ENCODE data around the gene ANO6. TPM values are rescaled to one million over a fixed set of nuclear protein-coding genes. Genes with fewer than 3 reads are reported as not detected.
"Not testable (repeated sequence)": the region's sequence is repeated elsewhere in the genome, so short reads cannot be mapped to it uniquely, and the experiment has no call there.

The ANO6 gene
- total RNA-seq, 2 experiments from 2014 or later, result 19.0 to 21.4 TPM

- POLR2A ChIA-PET, result interaction anchor here (1.3 to 1.6 kb wide), 2 partner anchors 13 to 31 kb away, joined by 4 read pairs; no protein-coding TSS in a partner anchor
- H3K4me1 Mint-ChIP-seq (ENCODE audit: low read depth), result peaks cover 53% of the 10 kb centered on the region
- CTCF ChIA-PET, result interaction anchor here (1.0 to 4.3 kb wide), 2 partner anchors 15 to 48 kb away, joined by 3 to 22 read pairs; partner anchors contain the start of gene ANO6
- H3K9me3 Mint-ChIP-seq, result no peaks in the 10 kb centered on the region
- H3K27me3 Mint-ChIP-seq, result no peaks in the 10 kb centered on the region
- no peak overlapping the region for H3K4me3 Mint-ChIP-seq
- no peak for DNase-seq
- intact Hi-C loops (cut with micrococcal nuclease), result loop anchor here (5.0 to 10.0 kb wide), 3 partner anchors 377 to 983 kb away; partner anchors contain the start of gene ARID2
- no peak overlapping the region for H3K27ac Mint-ChIP-seq
- peaks cover 5% of the 10 kb centered on the region for H3K36me3 Mint-ChIP-seq
Observed at GRCh38 chr12:45231515-45232145, 15.7 kb downstream of the ANO6 start.

GRCh38 chr12:45232146-45232755, 16.4 kb downstream of the ANO6 start:
- DNase-seq, result no peak
- Mint-ChIP-seq H3K9me3 (peaks cover 5% of the 10 kb centered on the region), H3K4me1 (ENCODE audit: low read depth) (peaks cover 58% of the 10 kb centered on the region), H3K4me3 (no peak overlapping the region), H3K27me3 (no peaks in the 10 kb centered on the region), H3K27ac (peak overlapping the region; percentile 70), H3K36me3 (peaks cover 8% of the 10 kb centered on the region)
- POLR2A ChIA-PET, result interaction anchor here (1.3 to 1.6 kb wide), 2 partner anchors 12 to 32 kb away, joined by 4 read pairs; no protein-coding TSS in a partner anchor
- intact Hi-C loops (cut with micrococcal nuclease), result loop anchor here (5.0 to 10.0 kb wide), 3 partner anchors 377 to 983 kb away; partner anchors contain the start of gene ARID2
- CTCF ChIA-PET, result interaction anchor here (1.0 to 4.3 kb wide), 3 partner anchors 16 to 49 kb away, joined by 3 to 22 read pairs (median 4); partner anchors contain the start of gene ANO6

GRCh38 chr12:45232756-45233372, 17.0 kb downstream of the ANO6 start:
- Mint-ChIP-seq H3K36me3 (peaks cover 11% of the 10 kb centered on the region), H3K4me3 (no peak overlapping the region), H3K27ac (peak overlapping the region; percentile 70), H3K27me3 (no peaks in the 10 kb centered on the region), H3K4me1 (ENCODE audit: low read depth) (peaks cover 58% of the 10 kb centered on the region), H3K9me3 (peaks cover 5% of the 10 kb centered on the region)
- ChIA-PET CTCF (interaction anchor here (1.0 to 4.3 kb wide), 3 partner anchors 16 to 49 kb away, joined by 3 to 22 read pairs (median 4); partner anchors contain the start of gene ANO6), POLR2A (interaction anchor here (1.3 to 1.6 kb wide), 2 partner anchors 12 to 32 kb away, joined by 4 read pairs; no protein-coding TSS in a partner anchor)
- DNase-seq, result peak; percentile 61
- intact Hi-C loops (cut with micrococcal nuclease), result loop anchor here (1.0 to 10.0 kb wide), 4 partner anchors 16 to 982 kb away; partner anchors contain the start of gene ARID2

DNA sequence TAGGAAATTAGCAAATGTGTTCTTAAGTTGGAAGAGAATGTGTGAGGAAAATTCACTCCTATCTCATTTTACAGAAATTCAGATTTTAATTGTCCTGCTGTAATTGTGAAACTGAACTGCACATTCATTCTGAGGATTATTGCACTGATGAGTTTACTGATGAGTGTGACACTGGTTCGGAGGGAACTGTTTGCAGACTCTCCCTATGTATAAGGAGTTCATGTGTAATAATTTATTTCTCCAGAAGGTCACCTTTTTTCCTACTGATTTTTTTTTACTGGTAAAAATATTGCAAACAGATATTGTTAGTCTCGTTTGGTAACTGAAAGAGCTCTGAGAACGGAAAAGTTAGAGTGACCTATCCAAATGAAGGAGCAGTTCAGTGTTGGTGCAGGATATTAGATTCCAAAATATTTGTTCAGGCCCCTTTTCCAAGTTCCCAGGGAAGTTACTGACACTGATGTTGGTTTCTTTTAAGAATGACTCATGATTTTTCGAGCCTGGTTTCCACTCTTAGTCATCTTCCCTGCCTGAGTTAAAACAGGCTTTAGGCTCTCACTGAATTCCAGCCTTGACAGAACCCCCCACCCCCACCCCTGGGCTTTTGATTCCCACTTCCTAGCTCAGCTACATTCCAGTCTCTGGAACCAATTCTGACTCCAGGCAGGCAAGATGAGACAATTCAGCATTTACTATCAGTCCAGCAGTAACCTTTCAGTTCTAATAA, 18.4 kb downstream of the ANO6 start:
- H3K36me3 Mint-ChIP-seq, result peaks cover 13% of the 10 kb centered on the region
- H3K9me3 Mint-ChIP-seq, result peaks cover 5% of the 10 kb centered on the region
- H3K27me3 Mint-ChIP-seq, result no peaks in the 10 kb centered on the region
- peaks cover 62% of the 10 kb centered on the region for H3K4me1 Mint-ChIP-seq (ENCODE audit: low read depth)
- ChIA-PET POLR2A (interaction anchor here (0.6 to 1.7 kb wide), 5 partner anchors 10 to 75 kb away, joined by 3 to 5 read pairs (median 4); partner anchors contain the start of gene ANO6), CTCF (interaction anchor here (4.3 kb wide), 1 partner anchor 18 kb away, joined by 22 read pairs; the partner anchor contains the start of gene ANO6)
- H3K27ac Mint-ChIP-seq, result peak overlapping the region; percentile 79
- DNase-seq, result peak; percentile 22
- intact Hi-C loops (cut with micrococcal nuclease), result loop anchor here (1.0 to 10.0 kb wide), 8 partner anchors 10 to 980 kb away; partner anchors contain the start of gene ARID2
- H3K4me3 Mint-ChIP-seq, result peak overlapping the region; percentile 16

GRCh38 chr12:45235087-45236025, 19.5 kb downstream of the ANO6 start:
- peaks cover 70% of the 10 kb centered on the region for H3K4me1 Mint-ChIP-seq (ENCODE audit: low read depth)
- H3K9me3 Mint-ChIP-seq, result peaks cover 5% of the 10 kb centered on the region
- intact Hi-C loops (cut with micrococcal nuclease), result loop anchor here (2.0 to 10.0 kb wide), 5 partner anchors 43 to 979 kb away; no protein-coding TSS in a partner anchor
- peak overlapping the region; percentile 38 for H3K4me3 Mint-ChIP-seq
- CTCF ChIA-PET, result interaction anchor here (0.8 to 4.3 kb wide), 2 partner anchors 19 to 22 kb away, joined by 4 to 22 read pairs; partner anchors contain the start of gene ANO6
- H3K36me3 Mint-ChIP-seq, result peaks cover 8% of the 10 kb centered on the region
- peak; percentile 17 for DNase-seq
- no peaks in the 10 kb centered on the region for H3K27me3 Mint-ChIP-seq
- POLR2A ChIA-PET, result interaction anchor here (0.6 to 1.7 kb wide), 5 partner anchors 9 to 74 kb away, joined by 3 to 5 read pairs (median 4); partner anchors contain the start of gene ANO6
- H3K27ac Mint-ChIP-seq, result peak overlapping the region; percentile 79

DNA sequence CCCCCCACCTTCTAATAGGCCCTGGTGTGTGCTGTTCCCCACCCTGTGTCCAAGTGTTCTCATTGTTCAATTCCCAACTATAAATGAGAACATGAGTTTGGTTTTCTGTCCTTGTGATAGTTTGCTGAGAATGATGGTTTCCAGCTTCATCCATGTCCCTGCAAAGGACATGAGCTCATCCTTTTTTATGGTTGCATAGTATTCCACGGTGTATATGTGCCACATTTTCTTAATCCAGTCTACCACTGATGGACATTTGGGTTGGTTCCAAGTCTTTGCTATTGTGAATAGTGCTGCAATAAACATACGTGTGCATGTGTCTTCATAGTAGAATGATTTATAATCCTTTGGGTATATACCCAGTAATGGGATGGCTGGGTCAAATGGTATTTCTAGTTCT, 20.5 kb downstream of the ANO6 start:
- H3K9me3 Mint-ChIP-seq, CTCF ChIA-PET, H3K27me3 Mint-ChIP-seq, H3K36me3 Mint-ChIP-seq, DNase-seq, POLR2A ChIA-PET, H3K4me3 Mint-ChIP-seq, H3K27ac Mint-ChIP-seq: not testable (repeated sequence)
- peaks cover 75% of the 10 kb centered on the region for H3K4me1 Mint-ChIP-seq (ENCODE audit: low read depth)
- intact Hi-C loops (cut with micrococcal nuclease), result loop anchor here (10.0 kb wide), 2 partner anchors 382 to 978 kb away; no protein-coding TSS in a partner anchor

- Mint-ChIP-seq H3K4me1 (ENCODE audit: low read depth) (peaks cover 54% of the 10 kb centered on the region), H3K27ac (no peak overlapping the region), H3K4me3 (no peak overlapping the region), H3K9me3 (no peaks in the 10 kb centered on the region), H3K27me3 (no peaks in the 10 kb centered on the region), H3K36me3 (peaks cover 8% of the 10 kb centered on the region)
- DNase-seq, result no peak
- ChIA-PET POLR2A (no interaction called here), CTCF (no interaction called here)
- intact Hi-C loops (cut with micrococcal nuclease), result no loop called here
Observed at GRCh38 chr12:45242180-45242579, 26.3 kb downstream of the ANO6 start.

DNA sequence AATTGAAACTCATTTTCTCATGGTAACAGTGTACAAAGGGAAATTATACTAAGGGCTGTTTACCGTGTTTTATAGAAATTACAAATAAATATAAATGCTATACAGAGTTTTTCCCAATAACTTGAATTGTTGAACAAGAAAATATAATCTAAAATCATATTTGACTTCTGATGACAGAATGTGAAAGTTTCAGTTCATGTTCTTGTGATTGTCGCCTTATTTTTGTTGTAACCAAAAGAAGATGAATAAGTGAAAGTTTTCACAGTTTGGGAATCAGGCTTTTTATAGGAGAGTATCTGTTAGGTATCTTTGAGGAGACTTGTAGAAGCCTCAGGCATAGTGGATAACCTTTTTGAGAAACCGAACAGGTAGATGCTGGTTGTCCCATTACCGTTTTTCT, 28.1 kb downstream of the ANO6 start:
- intact Hi-C loops (cut with micrococcal nuclease), result loop anchor here (1.0 kb wide), 1 partner anchor 10 kb away; no protein-coding TSS in a partner anchor
- H3K36me3 Mint-ChIP-seq, result peaks cover 4% of the 10 kb centered on the region
- H3K27ac Mint-ChIP-seq, result no peak overlapping the region
- DNase-seq, result no peak
- POLR2A ChIA-PET, result interaction anchor here (0.8 to 1.3 kb wide), 3 partner anchors 9 to 28 kb away, joined by 3 to 5 read pairs (median 4); partner anchors contain the start of gene ANO6
- H3K27me3 Mint-ChIP-seq, result no peaks in the 10 kb centered on the region
- CTCF ChIA-PET, result no interaction called here
- no peak overlapping the region for H3K4me3 Mint-ChIP-seq
- no peaks in the 10 kb centered on the region for H3K9me3 Mint-ChIP-seq
- H3K4me1 Mint-ChIP-seq (ENCODE audit: low read depth), result peaks cover 51% of the 10 kb centered on the region

GRCh38 chr12:45244561-45245343, 28.9 kb downstream of the ANO6 start:
- intact Hi-C loops (cut with micrococcal nuclease), result loop anchor here (1.0 kb wide), 1 partner anchor 10 kb away; no protein-coding TSS in a partner anchor
- Mint-ChIP-seq H3K4me3 (no peak overlapping the region), H3K36me3 (peaks cover 4% of the 10 kb centered on the region), H3K27ac (no peak overlapping the region), H3K9me3 (no peaks in the 10 kb centered on the region), H3K27me3 (no peaks in the 10 kb centered on the region), H3K4me1 (ENCODE audit: low read depth) (peaks cover 46% of the 10 kb centered on the region)
- ChIA-PET POLR2A (interaction anchor here (0.8 to 1.3 kb wide), 3 partner anchors 10 to 29 kb away, joined by 3 to 5 read pairs (median 4); partner anchors contain the start of gene ANO6), CTCF (no interaction called here)
- DNase-seq, result peak; percentile 29

- ChIA-PET POLR2A (no interaction called here), CTCF (no interaction called here)
- Mint-ChIP-seq H3K27ac (no peak overlapping the region), H3K4me3 (no peak overlapping the region), H3K4me1 (ENCODE audit: low read depth) (peaks cover 37% of the 10 kb centered on the region), H3K9me3 (no peaks in the 10 kb centered on the region), H3K27me3 (no peaks in the 10 kb centered on the region), H3K36me3 (peaks cover 1% of the 10 kb centered on the region)
- DNase-seq, result no peak
- intact Hi-C loops (cut with micrococcal nuclease), result no loop called here
Observed at GRCh38 chr12:45246236-45246635, 30.3 kb downstream of the ANO6 start.
